ENCODE measurements around the gene TNFSF13. TPM values are rescaled to one million over a fixed set of nuclear protein-coding genes. Genes with fewer than 3 reads are reported as not detected.

TNFSF13 gene
- polyA plus RNA-seq, 1 donor (not counting 4 experiments of a cell fraction or from before 2014, with no cell fraction given) = 3.9 TPM

DNA sequence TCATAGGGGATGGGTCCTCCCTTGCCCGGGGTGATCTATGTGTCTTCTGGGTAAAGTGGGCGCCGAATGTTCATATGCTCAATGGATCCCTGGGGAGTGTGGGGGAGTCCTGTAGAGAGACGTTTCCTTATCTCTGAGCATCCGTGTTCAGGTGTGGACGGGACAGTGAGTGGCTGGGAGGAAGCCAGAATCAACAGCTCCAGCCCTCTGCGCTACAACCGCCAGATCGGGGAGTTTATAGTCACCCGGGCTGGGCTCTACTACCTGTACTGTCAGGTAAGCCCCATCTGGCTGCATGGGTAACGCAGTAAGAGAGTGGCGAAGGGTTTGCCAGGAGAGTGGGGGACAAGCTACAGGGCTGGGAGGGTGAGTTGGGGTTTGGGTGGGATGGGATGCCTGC is 1.9 kb upstream of the TNFSF13 start:
- Histone ChIP-seq H3K27me3 (ENCODE audit: control insufficient read depth, extremely low read depth, insufficient read depth, low read length) (no peaks in the 10 kb centered on the region), H3K27ac (ENCODE audit: control insufficient read depth, insufficient read depth, low read length) (no peak overlapping the region), H3K4me3 (ENCODE audit: control insufficient read depth in 2 of 3, extremely low read depth in 1 of 3, insufficient read depth in 2 of 3, low read depth in 1 of 3, low read length in 3 of 3) (no peak overlapping the region), H3K36me3 (ENCODE audit: control insufficient read depth in 2 of 2, extremely low read depth in 1 of 2, insufficient read depth in 2 of 2, low read length in 2 of 2) (no peaks in the 10 kb centered on the region), H3K9me1 (ENCODE audit: control insufficient read depth, extremely low read depth, insufficient read depth, low read length) (no peaks in the 10 kb centered on the region), H3K4me2 (ENCODE audit: control insufficient read depth, extremely low read depth, insufficient read depth, low read depth, low read length) (no peak overlapping the region), H3K79me2 (ENCODE audit: control insufficient read depth, insufficient read depth, low read length) (no peaks in the 10 kb centered on the region), H3K4me1 (ENCODE audit: control insufficient read depth, extremely low read depth, insufficient read depth, low read length) (peaks cover 32% of the 10 kb centered on the region), H3K9ac (ENCODE audit: control insufficient read depth, extremely low read depth, insufficient read depth, low read length) (no peak overlapping the region), H4K20me1 (ENCODE audit: control insufficient read depth, extremely low read depth, insufficient read depth, low read length) (no peaks in the 10 kb centered on the region), H2AFZ (ENCODE audit: control insufficient read depth, low read length) (no peak overlapping the region), H3K9me3 (ENCODE audit: control insufficient read depth, low read depth, low read length) (no peaks in the 10 kb centered on the region)
- DNase-seq (ENCODE audit: low read depth, low spot score) (no peak), FAIRE-seq (no peak)
- TF ChIP-seq EZH2 (IDR thresholded peaks at IDR 0.05; ENCODE audit: low read length) (no peak), CTCF (optimal IDR thresholded peaks at IDR 0.05 in 1 of 3, IDR thresholded peaks at IDR 0.05 in 1 of 3, conservative IDR thresholded peaks at IDR 0.05 in 1 of 3; ENCODE audit: extremely low read depth in 1 of 3, insufficient read depth in 2 of 3, low read length in 3 of 3) (no peak)
- dilution Hi-C loops (cut with MboI; ENCODE audit: extremely low pct_ligation_motif_present, low sequenced_read_pairs) = no loop called here

DNA sequence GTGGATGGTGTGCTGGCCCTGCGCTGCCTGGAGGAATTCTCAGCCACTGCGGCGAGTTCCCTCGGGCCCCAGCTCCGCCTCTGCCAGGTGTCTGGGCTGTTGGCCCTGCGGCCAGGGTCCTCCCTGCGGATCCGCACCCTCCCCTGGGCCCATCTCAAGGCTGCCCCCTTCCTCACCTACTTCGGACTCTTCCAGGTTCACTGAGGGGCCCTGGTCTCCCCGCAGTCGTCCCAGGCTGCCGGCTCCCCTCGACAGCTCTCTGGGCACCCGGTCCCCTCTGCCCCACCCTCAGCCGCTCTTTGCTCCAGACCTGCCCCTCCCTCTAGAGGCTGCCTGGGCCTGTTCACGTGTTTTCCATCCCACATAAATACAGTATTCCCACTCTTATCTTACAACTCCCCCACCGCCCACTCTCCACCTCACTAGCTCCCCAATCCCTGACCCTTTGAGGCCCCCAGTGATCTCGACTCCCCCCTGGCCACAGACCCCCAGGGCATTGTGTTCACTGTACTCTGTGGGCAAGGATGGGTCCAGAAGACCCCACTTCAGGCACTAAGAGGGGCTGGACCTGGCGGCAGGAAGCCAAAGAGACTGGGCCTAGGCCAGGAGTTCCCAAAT is 1.3 kb upstream of the TNFSF13 start:
- Histone ChIP-seq H3K27ac (ENCODE audit: control insufficient read depth, insufficient read depth, low read length) (no peak overlapping the region), H3K9ac (ENCODE audit: control insufficient read depth, extremely low read depth, insufficient read depth, low read length) (no peak overlapping the region), H3K9me1 (ENCODE audit: control insufficient read depth, extremely low read depth, insufficient read depth, low read length) (no peaks in the 10 kb centered on the region), H3K4me3 (ENCODE audit: control insufficient read depth in 2 of 3, extremely low read depth in 1 of 3, insufficient read depth in 2 of 3, low read depth in 1 of 3, low read length in 3 of 3) (no peak overlapping the region), H3K4me1 (ENCODE audit: control insufficient read depth, extremely low read depth, insufficient read depth, low read length) (peaks cover 32% of the 10 kb centered on the region), H3K36me3 (ENCODE audit: control insufficient read depth in 2 of 2, extremely low read depth in 1 of 2, insufficient read depth in 2 of 2, low read length in 2 of 2) (no peaks in the 10 kb centered on the region), H3K4me2 (ENCODE audit: control insufficient read depth, extremely low read depth, insufficient read depth, low read depth, low read length) (no peak overlapping the region), H3K79me2 (ENCODE audit: control insufficient read depth, insufficient read depth, low read length) (peaks cover 4% of the 10 kb centered on the region), H3K9me3 (ENCODE audit: control insufficient read depth, low read depth, low read length) (no peaks in the 10 kb centered on the region), H4K20me1 (ENCODE audit: control insufficient read depth, extremely low read depth, insufficient read depth, low read length) (no peaks in the 10 kb centered on the region), H2AFZ (ENCODE audit: control insufficient read depth, low read length) (no peak overlapping the region), H3K27me3 (ENCODE audit: control insufficient read depth, extremely low read depth, insufficient read depth, low read length) (no peaks in the 10 kb centered on the region)
- DNase-seq (ENCODE audit: low read depth, low spot score) = no peak
- no peak for FAIRE-seq
- TF ChIP-seq CTCF (optimal IDR thresholded peaks at IDR 0.05 in 1 of 3, IDR thresholded peaks at IDR 0.05 in 1 of 3, conservative IDR thresholded peaks at IDR 0.05 in 1 of 3; ENCODE audit: extremely low read depth in 1 of 3, insufficient read depth in 2 of 3, low read length in 3 of 3) = no peak
- TF ChIP-seq EZH2 (IDR thresholded peaks at IDR 0.05; ENCODE audit: low read length) = no peak
- dilution Hi-C loops (cut with MboI; ENCODE audit: extremely low pct_ligation_motif_present, low sequenced_read_pairs) = no loop called here
